Lower leg skin (tissue), 3 donors: ENCODE data around the gene TMEM198.

ENCODE experiments used
- POLR2A ChIP-seq, 2 donors: fragments of 450-650 bp; IDR thresholded peaks; one replicate each; pipeline ENCODE4 v1.6.1; 2016 to 2017; ENCODE audit warnings: antibody characterized with exemption in 2 of 2, mild to moderate bottlenecking in 1 of 2, moderate library complexity in 1 of 2
- TF ChIP-seq, protein P1 (sequence below), 3 donors: fragments of 450-650 bp; IDR thresholded peaks; one replicate each; pipeline ENCODE4 v1.5.1; 2016; ENCODE audit warnings: antibody characterized with exemption in 3 of 3, mild to moderate bottlenecking in 3 of 3, moderate library complexity in 2 of 3

DNA sequence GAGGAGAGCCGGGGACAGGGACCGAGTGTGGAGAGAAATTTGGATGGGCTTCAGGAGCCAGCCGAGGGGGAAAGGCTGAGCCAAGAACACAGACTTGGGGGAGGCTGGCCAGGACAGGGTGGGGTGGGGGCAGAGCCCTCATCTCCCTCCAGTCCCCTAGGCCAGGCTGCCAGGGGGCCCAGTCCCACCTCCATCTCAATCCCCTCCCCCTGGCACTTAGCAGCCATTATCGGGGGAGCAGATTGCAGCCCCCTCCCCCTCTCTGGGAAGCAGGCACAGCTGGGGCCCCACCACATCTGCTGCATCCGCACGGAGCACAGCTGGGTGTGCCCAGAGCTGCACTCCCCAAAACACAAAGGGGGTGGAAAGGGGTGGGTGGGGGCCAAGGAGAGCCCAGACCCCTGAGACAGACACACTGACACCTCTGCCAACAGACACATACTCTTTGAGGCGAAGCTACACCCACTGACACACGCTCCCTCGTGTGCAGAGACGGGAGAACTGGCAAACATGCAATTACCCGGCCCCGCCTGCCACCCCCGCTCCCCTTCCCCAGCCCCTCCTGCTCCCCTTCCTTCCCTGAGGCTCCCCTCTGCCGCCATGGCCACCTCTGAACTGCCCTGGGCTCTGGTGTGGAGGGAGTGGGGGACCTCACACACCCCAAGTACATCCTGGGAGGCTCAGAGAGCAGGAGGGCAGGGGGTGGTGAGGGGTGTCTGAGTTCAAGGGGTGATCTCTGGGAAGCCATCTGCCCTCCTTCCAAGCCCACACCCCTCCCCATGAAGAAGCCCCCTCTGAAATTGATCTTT, 34.7 kb upstream of the TMEM198 start:
- TF ChIP-seq, protein P1, sequence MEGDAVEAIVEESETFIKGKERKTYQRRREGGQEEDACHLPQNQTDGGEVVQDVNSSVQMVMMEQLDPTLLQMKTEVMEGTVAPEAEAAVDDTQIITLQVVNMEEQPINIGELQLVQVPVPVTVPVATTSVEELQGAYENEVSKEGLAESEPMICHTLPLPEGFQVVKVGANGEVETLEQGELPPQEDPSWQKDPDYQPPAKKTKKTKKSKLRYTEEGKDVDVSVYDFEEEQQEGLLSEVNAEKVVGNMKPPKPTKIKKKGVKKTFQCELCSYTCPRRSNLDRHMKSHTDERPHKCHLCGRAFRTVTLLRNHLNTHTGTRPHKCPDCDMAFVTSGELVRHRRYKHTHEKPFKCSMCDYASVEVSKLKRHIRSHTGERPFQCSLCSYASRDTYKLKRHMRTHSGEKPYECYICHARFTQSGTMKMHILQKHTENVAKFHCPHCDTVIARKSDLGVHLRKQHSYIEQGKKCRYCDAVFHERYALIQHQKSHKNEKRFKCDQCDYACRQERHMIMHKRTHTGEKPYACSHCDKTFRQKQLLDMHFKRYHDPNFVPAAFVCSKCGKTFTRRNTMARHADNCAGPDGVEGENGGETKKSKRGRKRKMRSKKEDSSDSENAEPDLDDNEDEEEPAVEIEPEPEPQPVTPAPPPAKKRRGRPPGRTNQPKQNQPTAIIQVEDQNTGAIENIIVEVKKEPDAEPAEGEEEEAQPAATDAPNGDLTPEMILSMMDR (IDR thresholded peaks at IDR 0.05) = no peak
- no peak for TF ChIP-seq POLR2A (IDR thresholded peaks at IDR 0.05)
